NB4 (cell line): ENCODE results near the gene ZNF774.

Source experiments
- CTCF ChIP-seq: IDR thresholded peaks from one replicate; pipeline ENCODE4 v1.5.1; 2012; ENCODE audit warnings: low read depth, low read length
- MAX ChIP-seq: IDR thresholded peaks from 2 replicates; pipeline ENCODE4 v1.6.1; 2011; ENCODE audit warnings: low read depth, low read length

GRCh38 chr15:90327311-90327710, 24.8 kb upstream of the ZNF774 start:
- TF ChIP-seq CTCF (no peak), MAX (peak; percentile 18; the same call in 1 of the 2 replicates)
